HCT116 (cell line): ENCODE data around the gene NFAT5. TPM values are rescaled to one million over a fixed set of nuclear protein-coding genes. Genes with fewer than 3 reads are reported as not detected.

Experiments
- ATAC-seq: fragments of 200-7000 bp; cut with Tn5 transposase; 2 replicates; pipeline ENCODE4 v1.9.1; 2020; ENCODE audit warnings: mild to moderate bottlenecking, moderate library complexity
- BruUV-seq: library from RNA; stranded (reverse); fragments of 400-500 nt; replicated peaks from 2 replicates; lab custom pipeline; 2021; lab: Mats Ljungman, UMichigan
- CTCF ChIA-PET: fragments of 300-600 bp; sonication (Branson Sonifier 250); formaldehyde crosslinking; loops from one replicate; lab custom pipeline; 2021; ENCODE audit warnings: antibody characterized with exemption; lab: Charles Lee
- POLR2A ChIA-PET: fragments of 300-600, 350-600 bp; sonication (Branson Sonifier 250); formaldehyde crosslinking; loops from one replicate; lab custom pipeline; 2021; ENCODE audit warnings: antibody characterized with exemption; lab: Charles Lee
- RAD21 ChIA-PET, 2 experiments: fragments of 300-600 bp; sonication (Branson Sonifier 250); formaldehyde crosslinking; loops; one replicate each; lab custom pipeline; 2023; ENCODE audit warnings: low total read pairs in 2 of 2; ENCODE audit not compliant: uncharacterized antibody in 2 of 2, unreplicated experiment in 2 of 2, low non-redundant PET in 1 of 2; lab: Charles Lee
- DNase-seq: peaks from one replicate; pipeline ENCODE4 v3.0.0-alpha.2; 2010; ENCODE audit warnings: low read depth, low spot score
- H2AFZ ChIP-seq: fragments of 200-600 bp; shearing (Covaris generic), sonication (generic); 2 replicates; pipeline ENCODE4 v1.6.1; 2017; ENCODE audit warnings: low read depth, mixed run types, mixed read lengths, antibody characterized with exemption, low read length; ENCODE audit not compliant: poor library complexity, severe bottlenecking
- H3K27ac ChIP-seq: 2 replicates; pipeline ENCODE4 v1.5.1; 2012; ENCODE audit warnings: low read depth, low read length
- H3K27me3 ChIP-seq: fragments of 200-600 bp; sonication (generic); 2 replicates; pipeline ENCODE4 v1.6.1; 2016; ENCODE audit warnings: mixed run types, low read length, mixed read lengths; ENCODE audit not compliant: insufficient read depth
- H3K36me3 ChIP-seq, 2 experiments: fragments of 200-500 bp in 1 of 2; fragments of 200-600 bp in 1 of 2; sonication (Bioruptor generic) in 1 of 2; sonication (generic) in 1 of 2; 2 replicates each; pipeline versions ENCODE4 v1.5.1 to v1.6.1; 2014 to 2016; ENCODE audit warnings: low read length in 2 of 2, inconsistent platforms in 1 of 2, mixed read lengths in 1 of 2, mixed run types in 1 of 2; ENCODE audit not compliant: insufficient read depth in 2 of 2, control insufficient read depth in 1 of 2
- H3K4me1 ChIP-seq, 2 experiments: fragments of 200-600 bp in 1 of 2; sonication (generic) in 1 of 2; 2 replicates each; pipeline versions ENCODE4 v1.5.1 to v1.6.1; 2012 to 2017; ENCODE audit warnings: low read length in 2 of 2, inconsistent platforms in 1 of 2, mild to moderate bottlenecking in 1 of 2, mixed read lengths in 1 of 2, mixed run types in 1 of 2, moderate library complexity in 1 of 2; ENCODE audit not compliant: insufficient read depth in 2 of 2, control insufficient read depth in 1 of 2
- H3K4me2 ChIP-seq: fragments of 200-600 bp; sonication (generic); 2 replicates; pipeline ENCODE4 v1.6.1; 2017; ENCODE audit warnings: mixed run types, low read length, mixed read lengths
- H3K4me3 ChIP-seq, 2 experiments: fragments of 200-600 bp in 1 of 2; sonication (generic) in 1 of 2; replicated peaks in 1 of 2; 2 replicates each; pipeline ENCODE4 v1.5.1; 2011 to 2016; ENCODE audit warnings: low read length in 2 of 2, control low read depth in 1 of 2, low read depth in 1 of 2, mild to moderate bottlenecking in 1 of 2, mixed read lengths in 1 of 2, mixed run types in 1 of 2
- H3K79me2 ChIP-seq: fragments of 200-600 bp; sonication (generic); 2 replicates; pipeline ENCODE4 v1.6.1; 2017; ENCODE audit warnings: mild to moderate bottlenecking, mixed run types, low read length, moderate library complexity, mixed read lengths; ENCODE audit not compliant: insufficient read depth
- H3K9ac ChIP-seq: fragments of 200-600 bp; sonication (generic); 2 replicates; pipeline ENCODE4 v1.6.1; 2016; ENCODE audit warnings: low read length, mixed read lengths
- H3K9me2 ChIP-seq: fragments of 200-600 bp; sonication (generic), shearing (Covaris generic); 2 replicates; pipeline ENCODE4 v1.6.1; 2017; ENCODE audit warnings: mixed run types, mild to moderate bottlenecking, moderate library complexity; ENCODE audit not compliant: insufficient read depth
- H3K9me3 ChIP-seq, 2 experiments: fragments of 200-500 bp in 1 of 2; fragments of 200-600 bp in 1 of 2; sonication (Bioruptor generic) in 1 of 2; sonication (generic) in 1 of 2; 2 replicates each; pipeline ENCODE4 v1.6.1; 2014 to 2017; ENCODE audit warnings: low read length in 2 of 2, mixed read lengths in 2 of 2, inconsistent platforms in 1 of 2, low read depth in 1 of 2, mild to moderate bottlenecking in 1 of 2, mixed run types in 1 of 2, moderate library complexity in 1 of 2; ENCODE audit not compliant: control insufficient read depth in 1 of 2, insufficient read depth in 1 of 2
- H4K20me1 ChIP-seq: fragments of 200-600 bp; sonication (generic), shearing (Covaris generic); 2 replicates; pipeline ENCODE4 v1.6.1; 2017; ENCODE audit warnings: mixed run types, mild to moderate bottlenecking, moderate library complexity; ENCODE audit not compliant: insufficient read depth
- CBX3 ChIP-seq: IDR thresholded peaks from 2 replicates; pipeline ENCODE4 v1.6.1; 2012; ENCODE audit warnings: low read depth
- EGR1 ChIP-seq: IDR thresholded peaks from 2 replicates; pipeline ENCODE4 v1.6.1; 2012; ENCODE audit warnings: low read depth
- EZH2 ChIP-seq: fragments of 200-600 bp; sonication (generic); IDR thresholded peaks from 2 replicates; pipeline ENCODE4 v1.6.1; 2017; ENCODE audit warnings: antibody characterized with exemption, mixed run types
- FOSL1 ChIP-seq: IDR thresholded peaks from 2 replicates; pipeline ENCODE4 v1.6.1; 2012; ENCODE audit warnings: low read depth
- JUND ChIP-seq: IDR thresholded peaks from 2 replicates; pipeline ENCODE4 v1.6.1; 2012
- POLR2AphosphoS5 ChIP-seq: IDR thresholded peaks from 2 replicates; pipeline ENCODE4 v1.6.1; 2011; ENCODE audit warnings: mild to moderate bottlenecking, low read depth, low read length, moderate library complexity
- RAD21 ChIP-seq: IDR thresholded peaks from 2 replicates; pipeline ENCODE4 v1.6.1; 2012; ENCODE audit warnings: low read depth, mild to moderate bottlenecking
- SIN3A ChIP-seq: IDR thresholded peaks from 2 replicates; pipeline ENCODE4 v1.6.1; 2012; ENCODE audit warnings: low read depth
- SP1 ChIP-seq: IDR thresholded peaks from 2 replicates; pipeline ENCODE4 v1.6.1; 2012; ENCODE audit warnings: low read depth
- YY1 ChIP-seq: IDR thresholded peaks from 2 replicates; pipeline ENCODE4 v1.6.1; 2011; ENCODE audit warnings: low read length, low read depth, moderate library complexity, mild to moderate bottlenecking; ENCODE audit not compliant: insufficient replicate concordance; ENCODE audit errors: extremely low read depth
- ZFX ChIP-seq: fragments of 450-650 bp; IDR thresholded peaks from 2 replicates; pipeline ENCODE4 v1.6.1; 2017
- intact Hi-C: fragments of 100-400 bp; cut with micrococcal nuclease; formaldehyde crosslinking; loops from 2 replicates; pipeline ENCODE4 v1.10.0; 2022
- total RNA-seq: library from RNA; stranded (reverse); gene quantifications from one replicate; pipeline ENCODE4 v1.2.1, GENCODE V29; 2021; ENCODE audit not compliant: unreplicated experiment
- TF ChIP-seq, protein P1 (sequence below): IDR thresholded peaks from 2 replicates; pipeline ENCODE4 v1.6.1; 2012
- TF ChIP-seq, protein P2 (sequence below): IDR thresholded peaks from 2 replicates; pipeline ENCODE4 v1.6.1; 2012
- TF ChIP-seq, protein P3 (sequence below): IDR thresholded peaks from 2 replicates; pipeline ENCODE4 v1.6.1; 2011; ENCODE audit warnings: mild to moderate bottlenecking, low read length, moderate library complexity; ENCODE audit not compliant: insufficient replicate concordance; ENCODE audit errors: extremely low read depth

Gene NFAT5
- total RNA-seq, 1 experiment from 2014 or later = 67.4 TPM

DNA sequence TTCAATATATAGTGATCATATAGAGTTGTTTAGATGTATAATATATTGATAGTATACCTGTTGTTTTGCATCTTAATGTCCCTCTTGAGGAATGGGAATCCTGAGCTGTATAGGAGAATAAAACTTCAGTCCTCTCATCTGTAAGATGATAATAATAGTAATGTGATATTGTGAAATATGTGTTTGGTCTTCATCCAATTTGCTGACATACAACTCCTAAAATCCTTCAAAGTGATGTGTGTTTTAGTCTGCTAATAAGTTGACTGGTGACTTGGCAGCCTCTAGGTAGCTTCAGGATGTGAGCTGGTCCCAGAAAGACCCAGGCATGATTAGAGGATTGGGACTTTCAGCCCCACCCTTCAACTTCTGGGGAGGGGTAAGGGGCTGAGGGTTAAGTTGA lies 22.8 kb upstream of the NFAT5 start:
- H3K9me3 ChIP-seq = no peaks in the 10 kb centered on the region
- H3K4me3 ChIP-seq = no peak overlapping the region
- no peak overlapping the region for H3K4me2 ChIP-seq
- no peaks in the 10 kb centered on the region for H3K27me3 ChIP-seq
- ChIA-PET POLR2A (no interaction called here), CTCF (no interaction called here), RAD21 (no interaction called here)
- intact Hi-C loops = no loop called here
- H3K9me2 ChIP-seq = no peaks in the 10 kb centered on the region
- TF ChIP-seq YY1 = no peak
- no peak for TF ChIP-seq ZFX
- TF ChIP-seq, protein P1, sequence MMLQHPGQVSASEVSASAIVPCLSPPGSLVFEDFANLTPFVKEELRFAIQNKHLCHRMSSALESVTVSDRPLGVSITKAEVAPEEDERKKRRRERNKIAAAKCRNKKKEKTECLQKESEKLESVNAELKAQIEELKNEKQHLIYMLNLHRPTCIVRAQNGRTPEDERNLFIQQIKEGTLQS = no peak
- TF ChIP-seq, protein P2, sequence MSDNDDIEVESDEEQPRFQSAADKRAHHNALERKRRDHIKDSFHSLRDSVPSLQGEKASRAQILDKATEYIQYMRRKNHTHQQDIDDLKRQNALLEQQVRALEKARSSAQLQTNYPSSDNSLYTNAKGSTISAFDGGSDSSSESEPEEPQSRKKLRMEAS = no peak
- TF ChIP-seq FOSL1 = no peak
- TF ChIP-seq, protein P3, sequence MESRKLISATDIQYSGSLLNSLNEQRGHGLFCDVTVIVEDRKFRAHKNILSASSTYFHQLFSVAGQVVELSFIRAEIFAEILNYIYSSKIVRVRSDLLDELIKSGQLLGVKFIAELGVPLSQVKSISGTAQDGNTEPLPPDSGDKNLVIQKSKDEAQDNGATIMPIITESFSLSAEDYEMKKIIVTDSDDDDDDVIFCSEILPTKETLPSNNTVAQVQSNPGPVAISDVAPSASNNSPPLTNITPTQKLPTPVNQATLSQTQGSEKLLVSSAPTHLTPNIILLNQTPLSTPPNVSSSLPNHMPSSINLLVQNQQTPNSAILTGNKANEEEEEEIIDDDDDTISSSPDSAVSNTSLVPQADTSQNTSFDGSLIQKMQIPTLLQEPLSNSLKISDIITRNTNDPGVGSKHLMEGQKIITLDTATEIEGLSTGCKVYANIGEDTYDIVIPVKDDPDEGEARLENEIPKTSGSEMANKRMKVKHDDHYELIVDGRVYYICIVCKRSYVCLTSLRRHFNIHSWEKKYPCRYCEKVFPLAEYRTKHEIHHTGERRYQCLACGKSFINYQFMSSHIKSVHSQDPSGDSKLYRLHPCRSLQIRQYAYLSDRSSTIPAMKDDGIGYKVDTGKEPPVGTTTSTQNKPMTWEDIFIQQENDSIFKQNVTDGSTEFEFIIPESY = no peak
- TF ChIP-seq SIN3A = no peak
- TF ChIP-seq POLR2AphosphoS5 = no peak
- no peak for TF ChIP-seq CBX3
- TF ChIP-seq EGR1 = no peak
- TF ChIP-seq JUND = no peak
- TF ChIP-seq RAD21 = no peak
- TF ChIP-seq EZH2 = no peak
- no peak for TF ChIP-seq SP1
- DNase-seq (no peak), ATAC-seq (no peak)
- H2AFZ ChIP-seq = no peak overlapping the region
- no peak overlapping the region for H3K27ac ChIP-seq
- H3K4me1 ChIP-seq = peaks cover 19 to 22% of the 10 kb centered on the region in 2 experiments
- no peaks in the 10 kb centered on the region for H3K79me2 ChIP-seq
- no TSS peak for BruUV-seq
- H3K9ac ChIP-seq = no peak overlapping the region
- H3K36me3 ChIP-seq = no peaks in the 10 kb centered on the region
- no peaks in the 10 kb centered on the region for H4K20me1 ChIP-seq
